Tibial nerve (tissue), 4 donors: ENCODE data around the gene CNTF. TPM values are rescaled to one million over a fixed set of nuclear protein-coding genes. Genes with fewer than 3 reads are reported as not detected.

Source experiments
- DNase-seq, 2 donors: peaks; one replicate each; pipeline ENCODE4 v3.0.0-alpha.2; 2019; ENCODE audit warnings: low spot score in 2 of 2
- H3K27ac ChIP-seq, 4 donors: fragments of 200-600 bp; sonication (generic) in 3 of 4; one replicate each; pipeline ENCODE4 v1.5.1; 2017 to 2019; ENCODE audit warnings: mild to moderate bottlenecking in 1 of 4
- H3K27me3 ChIP-seq, 2 donors: fragments of 200-600 bp; sonication (generic) in 1 of 2; one replicate each; pipeline versions ENCODE4 v1.5.1 to v1.6.0; 2017 to 2019
- H3K36me3 ChIP-seq, 3 donors: fragments of 200-600 bp; sonication (generic); one replicate each; pipeline ENCODE4 v1.5.1; 2018 to 2019
- H3K4me1 ChIP-seq, 4 donors: fragments of 200-600 bp; sonication (generic) in 3 of 4; one replicate each; pipeline ENCODE4 v1.5.1; 2017 to 2019
- H3K4me3 ChIP-seq, 4 donors: fragments of 200-600 bp; sonication (generic) in 3 of 4; one replicate each; pipeline ENCODE4 v1.5.1; 2017 to 2019; ENCODE audit warnings: mild to moderate bottlenecking in 1 of 4, moderate library complexity in 1 of 4
- H3K9me3 ChIP-seq, 4 donors: fragments of 200-600 bp; sonication (generic) in 3 of 4; one replicate each; pipeline ENCODE4 v1.5.1; 2017 to 2019
- CTCF ChIP-seq, 5 experiments: fragments of 200-600 bp in 3 of 5; fragments of 450-650 bp in 2 of 5; sonication (generic) in 3 of 5; IDR thresholded peaks; one replicate each; pipeline ENCODE4 v1.5.1; 2016 to 2019; ENCODE audit warnings: antibody characterized with exemption in 5 of 5, mild to moderate bottlenecking in 3 of 5, moderate library complexity in 2 of 5
- EP300 ChIP-seq, 2 donors: sonication (generic); formaldehyde crosslinking; IDR thresholded peaks; one replicate each; pipeline ENCODE4 v1.6.1; 2017; ENCODE audit warnings: antibody characterized with exemption in 2 of 2, mild to moderate bottlenecking in 1 of 2
- POLR2A ChIP-seq, 2 donors: fragments of 450-650 bp; IDR thresholded peaks; one replicate each; pipeline ENCODE4 v1.6.1; 2017; ENCODE audit warnings: antibody characterized with exemption in 2 of 2, mild to moderate bottlenecking in 2 of 2, moderate library complexity in 2 of 2
- WGBS, 2 donors: methylation state at CpG; one replicate each; pipeline ENCODE4 v1.1.5; 2018; 5-methylcytosine and 5-hydroxymethylcytosine counted together
- total RNA-seq, 4 donors: library from RNA; depleted of rRNA; stranded (reverse); fragments of >200 nt; gene quantifications; one replicate each; pipeline ENCODE4 v1.1.0, GENCODE V29; 2016

The CNTF gene
- total RNA-seq, 4 donors from 2014 or later = 53.7 to 342 (median 305) TPM

- Histone ChIP-seq H3K4me3 (peak overlapping the region in 1 of 4 donors; percentile 37), H3K9me3 (no peaks in the 10 kb centered on the region), H3K27me3 (no peaks in the 10 kb centered on the region), H3K4me1 (peaks cover 0 to 21% (median 4%) of the 10 kb centered on the region in 4 donors), H3K27ac (peak overlapping the region in 2 of 4 donors; percentile 36 to 74), H3K36me3 (peaks cover 0 to 32% (median 0%) of the 10 kb centered on the region in 3 donors)
- TF ChIP-seq CTCF (IDR thresholded peaks at IDR 0.05) (no peak), EP300 (IDR thresholded peaks at IDR 0.05) (no peak), POLR2A (IDR thresholded peaks at IDR 0.05) (no peak)
- WGBS, 2 donors = 75 to 93% methylated on average over 4 of the region's 4 CpGs
- DNase-seq = no peak
Measured at GRCh38 chr11:58625826-58626460, 3.5 kb downstream of the CNTF start.

- Histone ChIP-seq H3K4me1 (peaks cover 0 to 21% (median 4%) of the 10 kb centered on the region in 4 donors), H3K9me3 (no peaks in the 10 kb centered on the region), H3K4me3 (peak overlapping the region in 1 of 4 donors; percentile 37), H3K36me3 (peaks cover 0 to 31% (median 0%) of the 10 kb centered on the region in 3 donors), H3K27ac (peak overlapping the region in 3 of 4 donors; percentile 37 to 74 (median 63)), H3K27me3 (no peaks in the 10 kb centered on the region)
- no peak for DNase-seq
- WGBS, 2 donors = 62 to 71% methylated on average over 4 of the region's 4 CpGs
- TF ChIP-seq POLR2A (IDR thresholded peaks at IDR 0.05) = no peak
Measured at GRCh38 chr11:58626934-58627483, 4.5 kb downstream of the CNTF start.

- Histone ChIP-seq H3K4me1 (peaks cover 0 to 19% (median 4%) of the 10 kb centered on the region in 4 donors), H3K9me3 (no peaks in the 10 kb centered on the region), H3K27ac (peak overlapping the region in 2 of 4 donors; percentile 63 to 74), H3K27me3 (no peaks in the 10 kb centered on the region), H3K36me3 (peaks cover 0 to 20% (median 0%) of the 10 kb centered on the region in 3 donors), H3K4me3 (peak overlapping the region in 1 of 4 donors; percentile 37)
- no peak for TF ChIP-seq EP300 (IDR thresholded peaks at IDR 0.05)
- TF ChIP-seq POLR2A (IDR thresholded peaks at IDR 0.05) = no peak
- TF ChIP-seq CTCF (IDR thresholded peaks at IDR 0.05) = no peak
- WGBS, 2 donors = 69 to 76% methylated on average over 3 of the region's 3 CpGs
- no peak for DNase-seq
Measured at GRCh38 chr11:58628446-58628845, 6.0 kb downstream of the CNTF start.

- Histone ChIP-seq H3K9me3 (no peaks in the 10 kb centered on the region), H3K36me3 (peaks cover 0 to 8% (median 0%) of the 10 kb centered on the region in 3 donors), H3K4me3 (no peak overlapping the region), H3K4me1 (peaks cover 0 to 19% (median 4%) of the 10 kb centered on the region in 4 donors), H3K27ac (peak overlapping the region in 2 of 4 donors; percentile 4 to 74), H3K27me3 (no peaks in the 10 kb centered on the region)
- DNase-seq = peak in 1 of 2 donors; percentile 41
- no peak for TF ChIP-seq EP300 (IDR thresholded peaks at IDR 0.05)
- peak; percentile 19 to 56 (median 43) for TF ChIP-seq CTCF (IDR thresholded peaks at IDR 0.05)
- no peak for TF ChIP-seq POLR2A (IDR thresholded peaks at IDR 0.05)
- WGBS, 2 donors = 37% methylated on average over 2 of the region's 2 CpGs
Measured at GRCh38 chr11:58629857-58630256, 7.4 kb downstream of the CNTF start.

GRCh38 chr11:58631378-58631777 lies 8.9 kb downstream of the CNTF start:
- Histone ChIP-seq H3K27ac (no peak overlapping the region), H3K27me3 (no peaks in the 10 kb centered on the region), H3K9me3 (no peaks in the 10 kb centered on the region), H3K36me3 (no peaks in the 10 kb centered on the region), H3K4me1 (peaks cover 0 to 19% (median 4%) of the 10 kb centered on the region in 4 donors), H3K4me3 (no peak overlapping the region)
- WGBS, 2 donors = 80 to 90% methylated on average over 3 of the region's 3 CpGs
- no peak for DNase-seq
- TF ChIP-seq POLR2A (IDR thresholded peaks at IDR 0.05) = no peak
- no peak for TF ChIP-seq CTCF (IDR thresholded peaks at IDR 0.05)
